Adrenal gland (tissue), 12 donors: ENCODE measurements around the gene CSNK2B. TPM values are rescaled to one million over a fixed set of nuclear protein-coding genes. Genes with fewer than 3 reads are reported as not detected.
A peak's percentile ranks its signal among the peaks of the same experiment; 100 is the strongest.

Experiments used
- DNase-seq, 7 donors: peaks; one replicate each; pipeline ENCODE4 v3.0.0-alpha.2; 2019 to 2020
- H3K27ac ChIP-seq, 5 donors: fragments of 200-600 bp; sonication (generic) in 4 of 5; 1 replicate in 3 of 5; 2 replicates in 2 of 5; pipeline versions ENCODE4 v1.5.1 to v1.8.0; 2016 to 2020; ENCODE audit warnings: mild to moderate bottlenecking in 1 of 5
- H3K27me3 ChIP-seq: fragments of 200-600 bp; 2 replicates; pipeline ENCODE4 v1.8.0; 2021
- H3K36me3 ChIP-seq, 2 donors: fragments of 200-600 bp; replicated peaks in 1 of 2; 1 replicate in 1 of 2; 2 replicates in 1 of 2; pipeline versions ENCODE4 v1.5.1 to v1.8.0; 2018 to 2022
- H3K4me1 ChIP-seq, 2 donors: fragments of 200-600 bp; replicated peaks in 1 of 2; 1 replicate in 1 of 2; 2 replicates in 1 of 2; pipeline versions ENCODE4 v1.5.1 to v1.8.0; 2018 to 2021
- H3K4me3 ChIP-seq, 4 donors: fragments of 200-600 bp; sonication (generic) in 3 of 4; one replicate each; pipeline ENCODE4 v1.5.1; 2016 to 2018
- H3K9me3 ChIP-seq, 3 donors: fragments of 200-600 bp; sonication (generic) in 1 of 3; replicated peaks in 1 of 3; 1 replicate in 2 of 3; 2 replicates in 1 of 3; pipeline versions ENCODE4 v1.5.1 to v1.8.0; 2016 to 2021
- POLR2A ChIP-seq, 2 donors: fragments of 450-650 bp; IDR thresholded peaks; one replicate each; pipeline ENCODE4 v1.6.1; 2017; ENCODE audit warnings: antibody characterized with exemption in 2 of 2, mild to moderate bottlenecking in 2 of 2, moderate library complexity in 1 of 2
- WGBS, 4 donors: extraction: QIAGEN DNeasy Blood & Tissue Kit in 2 of 4; methylation state at CpG; one replicate each; pipeline versions ENCODE4 v1.1.5 to v1.1.7; 2013 to 2017; 5-methylcytosine and 5-hydroxymethylcytosine counted together
- intact Hi-C, 2 donors: fragments of 100-400 bp; cut with DNase I; formaldehyde crosslinking; loops; one replicate each; pipeline versions ENCODE4 v1.14.1 to v1.15.0; 2022 to 2023
- polyA plus RNA-seq, 3 donors: library from polyadenylated mRNA; stranded (reverse); fragments of 200-250 nt in 2 of 3; fragments of 350-450 nt in 1 of 3; fragmentation: Illumina TruSeq in 1 of 3; extraction: RNeasy Lipid Tissue Mini Kit (QIAGEN cat#74804) in 1 of 3; gene quantifications; one replicate each; pipeline ENCODE4 v1.2.3, GENCODE V29; 2013 to 2014
- total RNA-seq, 9 donors: library from RNA; depleted of rRNA in 4 of 9; stranded (reverse); fragments of >200 nt in 4 of 9; fragments of 120-200 nt in 1 of 9; fragmentation: NEBNext Ultra II Directional in 1 of 9; extraction: Animal tissue kit (Norgen Biotek cat#: 25700) in 1 of 9; gene quantifications; one replicate each; pipeline versions ENCODE4 v1.1.0 to v1.2.4, GENCODE V29; 2013 to 2023
- TF ChIP-seq, protein P1 (sequence below), 6 experiments: fragments of 450-650 bp in 4 of 6; fragments of 200-600 bp in 2 of 6; sonication (generic) in 1 of 6; IDR thresholded peaks; 1 replicate in 5 of 6; 2 replicates in 1 of 6; pipeline versions ENCODE4 v1.5.1 to v1.8.0; 2016 to 2021; ENCODE audit warnings: antibody characterized with exemption in 6 of 6, mild to moderate bottlenecking in 2 of 6, moderate library complexity in 1 of 6
- donor health status: healthy with polysubstance abuse.
- donor health status: Bipolar disorder and iron deficiency.
- donor health status: DM: yes; HTN: yes; CAD: no.
- donor health status: DM: no; HTN: no; CAD: no.
- donor health status: DM: no; HTN: no; CAD: no.
- donor health status: DM: yes; HTN: yes; CAD: no.

CSNK2B gene
- total and polyA plus RNA-seq, 12 donors: 142 to 324 (median 206) TPM

DNA sequence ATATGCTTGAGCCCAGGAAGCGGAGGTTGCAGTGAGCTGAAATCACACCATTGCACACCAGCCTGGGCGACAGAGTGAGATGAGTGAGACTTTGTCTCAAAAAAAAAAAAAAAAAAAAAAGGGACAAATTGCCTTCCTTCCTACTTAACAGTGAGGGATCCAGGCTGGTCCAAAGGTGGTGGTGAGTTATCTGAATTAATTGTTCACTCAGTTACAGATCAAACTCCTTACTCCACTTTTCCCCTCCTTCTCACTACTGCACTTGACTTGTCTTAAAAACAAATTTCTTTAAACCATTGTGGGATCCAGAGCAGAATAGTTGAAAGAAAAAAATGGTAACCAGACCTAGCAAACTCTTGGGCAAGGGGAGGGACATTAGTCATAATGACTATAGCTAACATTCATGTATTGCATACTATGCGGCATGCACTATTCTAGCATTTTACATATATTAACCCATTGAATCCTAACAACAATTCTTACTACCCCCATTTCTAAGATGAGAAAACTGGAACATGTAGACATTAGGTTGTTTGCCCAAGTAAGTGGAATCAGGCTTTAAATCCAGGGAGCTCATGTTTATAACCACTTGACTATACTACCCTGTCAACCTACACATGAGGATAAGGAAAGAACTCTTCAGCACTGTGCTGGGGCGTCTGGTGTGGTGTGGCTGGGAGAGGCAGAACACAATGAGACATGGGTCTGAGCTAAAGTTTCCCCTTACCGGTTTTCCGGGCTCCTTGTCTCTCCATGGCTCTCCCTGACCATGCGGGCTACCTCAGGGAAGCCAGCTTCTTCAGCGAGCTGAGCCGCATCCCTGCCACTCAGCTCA lies 2.5 kb upstream of the CSNK2B start:
- TF ChIP-seq, protein P1, sequence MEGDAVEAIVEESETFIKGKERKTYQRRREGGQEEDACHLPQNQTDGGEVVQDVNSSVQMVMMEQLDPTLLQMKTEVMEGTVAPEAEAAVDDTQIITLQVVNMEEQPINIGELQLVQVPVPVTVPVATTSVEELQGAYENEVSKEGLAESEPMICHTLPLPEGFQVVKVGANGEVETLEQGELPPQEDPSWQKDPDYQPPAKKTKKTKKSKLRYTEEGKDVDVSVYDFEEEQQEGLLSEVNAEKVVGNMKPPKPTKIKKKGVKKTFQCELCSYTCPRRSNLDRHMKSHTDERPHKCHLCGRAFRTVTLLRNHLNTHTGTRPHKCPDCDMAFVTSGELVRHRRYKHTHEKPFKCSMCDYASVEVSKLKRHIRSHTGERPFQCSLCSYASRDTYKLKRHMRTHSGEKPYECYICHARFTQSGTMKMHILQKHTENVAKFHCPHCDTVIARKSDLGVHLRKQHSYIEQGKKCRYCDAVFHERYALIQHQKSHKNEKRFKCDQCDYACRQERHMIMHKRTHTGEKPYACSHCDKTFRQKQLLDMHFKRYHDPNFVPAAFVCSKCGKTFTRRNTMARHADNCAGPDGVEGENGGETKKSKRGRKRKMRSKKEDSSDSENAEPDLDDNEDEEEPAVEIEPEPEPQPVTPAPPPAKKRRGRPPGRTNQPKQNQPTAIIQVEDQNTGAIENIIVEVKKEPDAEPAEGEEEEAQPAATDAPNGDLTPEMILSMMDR (IDR thresholded peaks at IDR 0.05): no peak
- no peak for TF ChIP-seq POLR2A (IDR thresholded peaks at IDR 0.05)
- Histone ChIP-seq H3K4me1 (peaks cover 20 to 59% of the 10 kb centered on the region in 2 donors), H3K27ac (peak overlapping the region in 4 of 5 donors; percentile 83 to 96 (median 90)), H3K9me3 (no peaks in the 10 kb centered on the region), H3K36me3 (peaks cover 0 to 24% of the 10 kb centered on the region in 2 donors), H3K27me3 (no peaks in the 10 kb centered on the region), H3K4me3 (peak overlapping the region in 1 of 4 donors; percentile 95)
- intact Hi-C loops: no loop called here
- 71 to 78% (median 72%) methylated on average over 5 to 9 of the region's 9 CpGs for WGBS, 4 donors
- DNase-seq: no peak

DNA sequence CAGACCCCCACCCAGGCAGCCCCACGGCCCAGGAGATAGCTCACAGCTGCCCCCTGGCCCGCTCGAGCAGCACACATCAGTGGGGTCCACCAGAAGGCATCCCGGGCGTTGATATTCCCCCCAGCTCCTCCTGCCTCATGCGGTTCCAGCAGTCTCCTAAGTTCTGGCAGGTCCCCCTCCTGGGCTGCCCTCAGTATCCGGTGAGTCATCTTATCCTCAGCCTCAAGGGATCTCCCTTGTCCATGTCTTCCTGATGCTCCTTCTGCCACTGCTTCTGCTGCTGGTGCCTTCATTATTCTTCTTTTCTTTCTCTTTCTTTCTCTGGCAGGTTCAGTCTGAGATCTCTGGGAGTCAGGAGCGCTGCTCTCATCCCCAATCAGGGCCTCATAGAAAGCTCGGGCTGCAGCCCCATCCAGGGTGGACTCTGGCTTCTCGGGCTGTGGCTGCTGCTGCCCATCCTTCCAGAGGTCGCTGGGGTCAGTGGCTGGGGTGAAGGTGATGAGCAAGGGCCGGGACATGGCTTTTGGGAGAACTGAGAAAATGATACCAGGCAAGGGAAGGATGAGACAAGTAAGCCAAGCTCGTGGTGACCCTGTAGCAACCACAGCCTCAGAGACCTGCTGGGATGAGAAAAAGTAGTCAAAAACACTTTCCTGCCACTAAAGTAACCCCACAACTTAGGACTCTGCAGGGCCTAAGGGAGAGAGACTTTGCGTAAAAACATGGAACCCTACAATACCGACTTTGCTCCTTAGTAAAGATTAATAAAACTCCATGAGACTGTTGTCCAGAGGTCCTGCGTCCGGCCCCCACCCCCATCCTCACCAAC lies 1.7 kb upstream of the CSNK2B start:
- TF ChIP-seq, protein P1 (IDR thresholded peaks at IDR 0.05): no peak
- no peak for TF ChIP-seq POLR2A (IDR thresholded peaks at IDR 0.05)
- DNase-seq: peak in 6 of 7 donors; percentile 48 to 77 (median 58)
- Histone ChIP-seq H3K4me3 (peak overlapping the region in 2 of 4 donors; percentile 69 to 95), H3K27ac (peak overlapping the region; percentile 83 to 96 (median 89)), H3K4me1 (peaks cover 14 to 51% of the 10 kb centered on the region in 2 donors), H3K36me3 (peaks cover 0 to 32% of the 10 kb centered on the region in 2 donors), H3K27me3 (no peaks in the 10 kb centered on the region), H3K9me3 (no peaks in the 10 kb centered on the region)
- intact Hi-C loops: no loop called here
- WGBS, 4 donors: 17 to 30% (median 21%) methylated on average over 12 to 17 of the region's 17 CpGs

DNA sequence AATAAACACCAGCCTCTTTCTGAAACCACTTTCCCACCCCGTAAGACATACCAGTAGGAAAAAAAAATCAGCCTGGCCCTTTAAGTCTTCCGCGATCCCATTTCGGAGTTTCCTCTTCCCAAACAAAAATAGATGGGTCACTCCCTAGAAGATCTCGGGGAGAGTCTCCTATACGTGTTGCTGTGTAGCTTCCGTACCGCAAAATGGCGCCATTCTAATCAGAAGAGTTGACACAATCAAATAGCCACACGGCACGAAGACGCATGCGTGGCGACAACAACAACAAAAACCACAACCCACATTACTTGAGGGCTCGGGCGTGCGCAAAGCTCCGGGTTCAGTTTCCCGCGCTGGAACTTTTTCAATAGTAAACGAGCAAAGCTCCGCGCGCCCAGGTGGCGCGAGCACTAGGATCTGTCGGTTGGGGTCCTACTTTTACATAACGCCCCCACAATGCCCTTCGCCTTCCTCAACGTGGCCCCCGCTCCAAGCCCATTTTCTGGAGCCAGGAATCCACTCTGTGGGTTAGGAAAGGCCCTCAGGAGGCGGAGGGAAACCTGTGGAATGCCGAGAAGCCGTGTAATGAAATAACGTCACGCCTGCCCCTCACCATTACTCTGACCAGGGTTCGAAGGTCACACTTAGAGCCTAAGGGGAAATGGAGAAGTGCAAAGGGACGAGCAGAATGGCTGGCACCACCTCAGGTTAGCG lies 935 bp upstream of the CSNK2B start, which contains the start of gene GPANK1:
TSS of gene GPANK1 (minus strand) at position 208 of the 711 bp plus-strand sequence. CDS start 519 bp downstream, outside the sequence.
- Histone ChIP-seq H3K27ac (peak within 1 kb of the TSS; percentile 83 to 96 (median 89)), H3K9me3 (no peaks in the 10 kb centered on the region), H3K4me3 (peak within 1 kb of the TSS; percentile 31 to 95 (median 76)), H3K27me3 (no peaks in the 10 kb centered on the region), H3K4me1 (peaks cover 7 to 45% of the 10 kb centered on the region in 2 donors), H3K36me3 (peaks cover 0 to 40% of the 10 kb centered on the region in 2 donors)
- DNase-seq: peak; percentile 89 to 97 (median 94)
- 0 to 1% (median 0%) methylated on average over 33 to 39 of the region's 39 CpGs for WGBS, 4 donors
- intact Hi-C loops: no loop called here
- TF ChIP-seq POLR2A (IDR thresholded peaks at IDR 0.05): peak; percentile 35 to 84
- TF ChIP-seq, protein P1 (IDR thresholded peaks at IDR 0.05): no peak
